GM20000 (cell line): ENCODE measurements around the gene NEU4.
A peak's percentile ranks its signal among the peaks of the same experiment; 100 is the strongest.
"Not testable (repeated sequence)": the region's sequence is repeated elsewhere in the genome, so short reads cannot be mapped to it uniquely, and the experiment has no call there.

Source experiments
- DNase-seq: peaks from one replicate; pipeline ENCODE4 v3.0.0; 2012; ENCODE audit warnings: low spot score
- TF ChIP-seq, protein P1 (sequence below): IDR thresholded peaks from 2 replicates; pipeline ENCODE4 v1.5.1; 2012; ENCODE audit warnings: mild to moderate bottlenecking, control low read depth; ENCODE audit errors: extremely low read depth, missing control alignments

The NEU4 gene

DNA sequence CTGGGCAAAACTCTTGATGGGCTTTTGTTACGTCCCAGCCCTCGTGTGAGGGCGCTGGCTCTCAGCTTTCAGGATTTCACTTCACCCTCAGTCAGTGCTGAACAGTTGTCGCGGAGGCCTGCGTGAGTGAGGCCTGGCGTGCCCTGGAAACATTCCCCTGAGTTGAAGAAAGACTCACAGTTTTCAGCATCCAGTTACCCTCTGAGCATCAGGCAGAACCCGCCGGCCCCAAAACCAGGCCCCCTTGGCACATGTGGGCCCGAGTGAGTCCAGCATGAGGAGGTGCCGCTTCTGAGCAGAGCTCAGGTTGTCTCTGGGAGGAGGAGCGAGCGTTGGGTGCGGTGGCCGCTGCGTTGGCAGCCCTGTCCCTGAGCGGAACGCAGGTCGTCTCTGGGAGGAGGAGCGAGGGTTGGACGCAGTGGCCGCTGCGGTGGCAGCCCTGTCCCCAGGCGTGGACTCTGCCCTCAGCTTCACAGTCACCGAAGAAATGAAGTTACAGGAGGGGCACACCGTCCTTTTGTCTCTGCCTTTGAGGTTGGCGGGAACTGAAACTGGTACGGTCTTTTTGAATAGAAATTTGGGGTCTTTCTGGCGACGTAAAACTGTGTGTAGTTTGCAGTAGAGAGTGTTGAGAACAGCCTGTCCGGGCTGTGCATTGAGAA lies at the start of gene NEU4:
Gene NEU4, plus strand, starts transcription at position 473 of the 662 bp plus-strand sequence. CDS start 5,292 bp downstream, outside the sequence.
- TF ChIP-seq, protein P1, sequence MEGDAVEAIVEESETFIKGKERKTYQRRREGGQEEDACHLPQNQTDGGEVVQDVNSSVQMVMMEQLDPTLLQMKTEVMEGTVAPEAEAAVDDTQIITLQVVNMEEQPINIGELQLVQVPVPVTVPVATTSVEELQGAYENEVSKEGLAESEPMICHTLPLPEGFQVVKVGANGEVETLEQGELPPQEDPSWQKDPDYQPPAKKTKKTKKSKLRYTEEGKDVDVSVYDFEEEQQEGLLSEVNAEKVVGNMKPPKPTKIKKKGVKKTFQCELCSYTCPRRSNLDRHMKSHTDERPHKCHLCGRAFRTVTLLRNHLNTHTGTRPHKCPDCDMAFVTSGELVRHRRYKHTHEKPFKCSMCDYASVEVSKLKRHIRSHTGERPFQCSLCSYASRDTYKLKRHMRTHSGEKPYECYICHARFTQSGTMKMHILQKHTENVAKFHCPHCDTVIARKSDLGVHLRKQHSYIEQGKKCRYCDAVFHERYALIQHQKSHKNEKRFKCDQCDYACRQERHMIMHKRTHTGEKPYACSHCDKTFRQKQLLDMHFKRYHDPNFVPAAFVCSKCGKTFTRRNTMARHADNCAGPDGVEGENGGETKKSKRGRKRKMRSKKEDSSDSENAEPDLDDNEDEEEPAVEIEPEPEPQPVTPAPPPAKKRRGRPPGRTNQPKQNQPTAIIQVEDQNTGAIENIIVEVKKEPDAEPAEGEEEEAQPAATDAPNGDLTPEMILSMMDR, result no peak
- peak; percentile 10 for DNase-seq

DNA sequence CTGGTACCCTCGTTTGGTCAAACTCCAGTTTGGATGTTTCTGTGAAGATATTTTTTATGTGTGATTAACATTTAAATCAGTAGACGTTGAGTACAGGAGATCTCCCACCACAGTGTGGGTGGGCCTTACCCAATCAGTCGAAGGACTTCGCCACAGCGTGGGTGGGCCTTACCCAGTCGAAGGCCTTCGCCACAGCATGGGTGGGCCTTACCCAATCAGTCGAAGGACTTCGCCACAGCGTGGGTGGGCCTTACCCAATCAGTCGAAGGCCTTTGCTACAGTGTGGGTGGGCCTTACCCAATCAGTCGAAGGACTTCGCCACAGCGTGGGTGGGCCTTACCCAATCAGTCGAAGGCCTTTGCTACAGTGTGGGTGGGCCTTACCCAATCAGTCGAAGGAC lies 49.1 kb upstream of the NEU4 start:
- DNase-seq, result not testable (repeated sequence)

DNA sequence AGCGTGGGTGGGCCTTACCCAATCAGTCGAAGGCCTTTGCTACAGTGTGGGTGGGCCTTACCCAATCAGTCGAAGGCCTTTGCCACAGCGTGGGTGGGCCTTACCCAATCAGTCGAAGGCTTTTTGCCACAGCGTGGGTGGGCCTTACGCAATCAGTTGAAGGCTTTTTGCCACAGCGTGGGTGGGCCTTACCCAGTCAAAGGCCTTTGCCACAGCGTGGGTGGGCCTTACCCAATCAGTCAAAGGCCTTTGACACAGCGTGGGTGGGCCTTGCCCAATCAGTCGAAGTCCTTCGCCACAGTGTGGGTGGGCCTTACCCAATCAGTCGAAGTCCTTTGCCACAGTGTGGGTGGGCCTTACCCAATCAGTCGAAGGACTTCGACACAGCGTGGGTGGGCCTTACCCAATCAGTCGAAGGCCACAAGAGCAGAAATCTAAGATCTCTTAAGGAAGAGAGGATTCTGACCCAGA lies 48.7 kb upstream of the NEU4 start:
- TF ChIP-seq, protein P1, result no peak
- no peak for DNase-seq

GRCh38 chr2:241762321-241762932 lies 46.6 kb upstream of the NEU4 start:
- DNase-seq, result no peak
- TF ChIP-seq, protein P1, result no peak

DNA sequence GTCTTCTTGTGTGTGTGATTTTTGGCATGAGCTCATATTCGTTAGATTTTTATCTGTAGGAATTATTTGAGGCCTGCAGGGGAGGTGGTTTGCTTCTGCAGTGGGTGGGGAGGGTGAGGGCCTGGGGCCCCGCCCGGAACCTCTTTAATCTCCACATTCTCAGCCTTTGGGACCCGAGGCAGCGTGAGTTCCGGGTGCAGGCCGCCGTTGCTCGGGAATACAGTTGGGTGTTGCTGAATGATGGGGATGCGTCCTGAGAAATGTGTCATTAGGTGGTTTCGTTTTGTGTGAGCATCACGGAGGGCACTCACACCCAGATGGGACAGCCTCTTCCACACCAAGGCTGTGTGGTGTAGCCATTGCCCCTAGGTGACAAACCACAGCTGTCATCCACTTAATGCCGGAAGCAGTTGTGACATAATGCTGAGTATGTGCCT lies 46.0 kb upstream of the NEU4 start:
- DNase-seq, result no peak
- TF ChIP-seq, protein P1, result no peak

DNA sequence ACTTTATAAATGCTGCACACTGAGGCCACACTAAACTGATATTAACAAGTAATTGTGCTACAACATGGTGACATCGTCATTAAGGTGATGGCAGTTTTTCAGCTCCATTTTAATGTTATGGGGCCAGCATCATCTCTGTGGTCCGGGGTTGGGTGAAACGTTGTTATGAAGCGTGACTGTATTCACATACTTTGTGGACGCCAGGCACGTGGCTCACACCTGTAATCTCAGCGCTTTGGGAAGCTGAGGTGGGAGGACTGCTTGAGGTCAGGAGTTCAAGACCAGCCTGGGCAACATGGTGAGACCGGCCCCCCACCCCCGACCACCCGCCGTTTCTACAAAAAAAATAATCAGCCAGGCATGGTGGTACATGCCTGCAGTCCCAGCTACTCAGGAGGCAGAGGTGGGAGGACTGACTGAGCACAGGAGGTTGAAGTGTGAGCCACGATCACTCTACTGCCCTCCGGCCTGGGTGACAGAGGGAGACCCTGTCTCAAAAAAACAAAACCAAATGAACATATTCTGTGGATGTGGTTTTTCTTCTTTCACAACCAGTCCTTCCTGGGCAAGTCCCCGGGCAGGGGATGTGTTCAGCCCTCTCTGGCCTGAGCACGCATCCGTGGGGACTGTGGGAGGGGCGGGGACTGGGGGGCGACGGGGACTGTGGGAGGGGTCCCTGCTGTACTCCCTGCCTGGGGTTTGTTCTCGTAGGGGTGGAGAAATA lies 45.3 kb upstream of the NEU4 start:
- DNase-seq, result no peak
- TF ChIP-seq, protein P1, result no peak

DNA sequence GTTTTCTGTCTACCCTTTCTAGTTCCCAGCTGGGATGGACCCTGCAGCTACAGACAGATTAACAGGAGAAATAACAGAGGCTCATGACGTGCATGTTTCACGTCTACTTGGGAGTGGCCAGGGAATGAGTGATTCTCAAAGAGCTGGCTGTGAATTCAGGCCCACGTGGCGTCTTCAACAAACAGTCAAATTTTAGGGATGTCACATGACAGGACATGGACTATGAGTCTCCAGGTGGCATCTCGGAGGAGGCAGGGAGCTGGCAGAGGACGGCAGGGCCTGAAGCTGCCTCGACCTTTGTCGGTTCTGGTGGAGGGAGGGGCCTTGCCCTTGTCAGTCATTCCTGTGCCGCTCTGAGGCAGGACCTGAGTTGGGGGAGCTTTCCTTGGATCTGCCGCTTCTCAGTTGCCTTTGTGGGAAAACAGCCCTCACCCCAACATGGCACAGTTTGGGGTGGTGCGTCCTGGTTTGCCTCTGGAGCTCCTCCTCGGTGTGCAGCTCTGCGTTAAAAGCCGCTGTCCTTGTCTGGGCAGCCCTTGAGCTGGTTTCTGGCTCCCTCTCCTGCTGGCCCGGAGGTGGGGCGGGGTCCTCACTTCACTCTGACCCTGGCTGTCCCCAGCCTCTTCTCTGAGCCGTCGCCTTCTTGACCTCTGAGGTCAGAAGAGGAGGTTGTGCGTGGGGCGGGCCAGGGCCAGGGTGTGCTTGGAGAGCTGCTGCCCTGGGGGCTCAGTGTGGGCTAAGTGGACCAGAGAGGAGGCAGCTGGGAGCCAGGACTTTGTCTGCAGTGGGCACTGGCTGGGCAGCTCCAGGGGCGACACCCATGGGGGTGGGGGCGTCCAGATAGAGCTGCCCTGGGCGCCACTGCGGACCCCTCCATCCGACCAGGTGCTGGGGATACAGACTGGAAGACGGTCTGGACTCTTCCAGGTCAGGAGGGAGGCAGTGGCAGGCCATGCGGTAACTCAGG lies 44.4 kb upstream of the NEU4 start:
- no peak for DNase-seq
- TF ChIP-seq, protein P1, result no peak
